ENCODE data around the gene HIC2.
"Not testable (repeated sequence)": the region's sequence is repeated elsewhere in the genome, so short reads cannot be mapped to it uniquely, and the experiment has no call there.

GRCh38 chr22:21394613-21395012, 22.6 kb upstream of the HIC2 start:
- not testable (repeated sequence) for TF ChIP-seq NRF1 (IDR thresholded peaks at IDR 0.05; ENCODE audit: low read depth, low read length); RFX5 (IDR thresholded peaks at IDR 0.05; ENCODE audit: low read length); SMC3 (IDR thresholded peaks at IDR 0.05; ENCODE audit: low read depth, low read length)
